ENCODE data around the gene ZNF215. TPM values are rescaled to one million over a fixed set of nuclear protein-coding genes. Genes with fewer than 3 reads are reported as not detected.

Gene ZNF215
- polyA plus RNA-seq, 3 donors = 0.08 TPM; not detected in 2

DNA sequence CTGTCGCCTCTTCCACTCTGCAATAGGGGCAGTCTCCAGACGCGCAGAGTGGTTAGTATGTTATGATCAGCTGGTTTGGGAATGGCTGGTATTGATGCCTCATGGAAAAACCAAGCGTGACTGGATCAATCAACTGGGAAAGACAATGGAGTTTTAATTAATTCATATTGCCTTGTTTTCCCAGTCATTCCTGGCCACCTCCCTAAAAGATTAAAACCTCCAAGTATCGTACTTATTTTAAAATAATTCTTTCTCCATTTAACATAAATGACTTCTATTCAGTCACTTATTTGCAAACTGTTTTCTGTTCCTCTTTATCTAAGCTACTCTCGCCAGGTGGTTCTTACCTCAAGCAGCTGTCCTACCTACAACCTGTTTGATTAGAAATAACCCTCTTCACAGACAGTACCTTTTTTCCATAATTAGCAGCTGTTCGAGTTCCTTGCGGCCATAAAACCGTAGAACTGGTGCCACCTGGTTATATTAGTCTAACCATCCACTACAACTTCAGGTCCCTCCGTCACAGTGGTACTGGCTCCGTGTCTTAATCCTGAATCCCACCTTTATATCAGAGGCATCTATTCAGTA is 898 bp downstream of the ZNF215 start:
- peaks cover 11 to 17% of the 10 kb centered on the region in 2 donors for H3K4me1 ChIP-seq (ENCODE audit: control insufficient read depth in 1 of 2, insufficient read depth in 2 of 2, low read length in 2 of 2)
- Mint-ChIP-seq H3K4me3 (peak overlapping the region; percentile 86 to 96), H3K27me3 (ENCODE audit: low read depth in 3 of 3) (peaks cover 14 to 28% (median 19%) of the 10 kb centered on the region in 3 donors), H3K36me3 (no peaks in the 10 kb centered on the region), H3K27ac (no peak overlapping the region), H3K4me1 (peaks cover 22% of the 10 kb centered on the region), H3K9me3 (peaks cover 0 to 8% (median 0%) of the 10 kb centered on the region in 7 donors)
- no peaks in the 10 kb centered on the region for H4K20me1 ChIP-seq (ENCODE audit: insufficient read depth, low read length)
- H3K9ac ChIP-seq (ENCODE audit: insufficient read depth, low read length, poor library complexity, severe bottlenecking) = peak overlapping the region; percentile 68
- H3K4me2 ChIP-seq (replicated peaks; ENCODE audit: extremely low read depth, low read length, poor library complexity, severe bottlenecking) = peak overlapping the region; percentile 94
- 19% methylated on average over 7 of the region's 11 CpGs for WGBS (ENCODE audit: insufficient coverage)
- H3K27ac ChIP-seq (ENCODE audit: low read depth in 1 of 2, low read length in 2 of 2) = no peak overlapping the region
- no peaks in the 10 kb centered on the region for H3K36me3 ChIP-seq (replicated peaks in 1 of 2; ENCODE audit: control insufficient read depth in 1 of 2, insufficient read depth in 2 of 2, low read length in 2 of 2)
- H3K9me3 ChIP-seq (replicated peaks in 1 of 2; ENCODE audit: control insufficient read depth in 1 of 2, insufficient read depth in 1 of 2, low read length in 2 of 2) = no peaks in the 10 kb centered on the region
- peak overlapping the region; percentile 92 for H2AFZ ChIP-seq (ENCODE audit: insufficient read depth, low read depth, low read length, poor library complexity, severe bottlenecking)
- intact Hi-C loops (cut with micrococcal nuclease) = no loop called here
- H3K4me3 ChIP-seq (replicated peaks in 1 of 3; ENCODE audit: low read depth in 2 of 3, low read length in 3 of 3) = peak overlapping the region; percentile 50 to 85 (median 80)
- TF ChIP-seq, protein P1, sequence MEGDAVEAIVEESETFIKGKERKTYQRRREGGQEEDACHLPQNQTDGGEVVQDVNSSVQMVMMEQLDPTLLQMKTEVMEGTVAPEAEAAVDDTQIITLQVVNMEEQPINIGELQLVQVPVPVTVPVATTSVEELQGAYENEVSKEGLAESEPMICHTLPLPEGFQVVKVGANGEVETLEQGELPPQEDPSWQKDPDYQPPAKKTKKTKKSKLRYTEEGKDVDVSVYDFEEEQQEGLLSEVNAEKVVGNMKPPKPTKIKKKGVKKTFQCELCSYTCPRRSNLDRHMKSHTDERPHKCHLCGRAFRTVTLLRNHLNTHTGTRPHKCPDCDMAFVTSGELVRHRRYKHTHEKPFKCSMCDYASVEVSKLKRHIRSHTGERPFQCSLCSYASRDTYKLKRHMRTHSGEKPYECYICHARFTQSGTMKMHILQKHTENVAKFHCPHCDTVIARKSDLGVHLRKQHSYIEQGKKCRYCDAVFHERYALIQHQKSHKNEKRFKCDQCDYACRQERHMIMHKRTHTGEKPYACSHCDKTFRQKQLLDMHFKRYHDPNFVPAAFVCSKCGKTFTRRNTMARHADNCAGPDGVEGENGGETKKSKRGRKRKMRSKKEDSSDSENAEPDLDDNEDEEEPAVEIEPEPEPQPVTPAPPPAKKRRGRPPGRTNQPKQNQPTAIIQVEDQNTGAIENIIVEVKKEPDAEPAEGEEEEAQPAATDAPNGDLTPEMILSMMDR (IDR thresholded peaks at IDR 0.05) = no peak
- no peaks in the 10 kb centered on the region for H3K79me2 ChIP-seq (ENCODE audit: insufficient read depth, low read length)
- peaks cover 0 to 21% of the 10 kb centered on the region in 2 donors for H3K27me3 ChIP-seq (ENCODE audit: control insufficient read depth in 2 of 2, insufficient read depth in 2 of 2, low read length in 2 of 2)
- no peak for DNase-seq

DNA sequence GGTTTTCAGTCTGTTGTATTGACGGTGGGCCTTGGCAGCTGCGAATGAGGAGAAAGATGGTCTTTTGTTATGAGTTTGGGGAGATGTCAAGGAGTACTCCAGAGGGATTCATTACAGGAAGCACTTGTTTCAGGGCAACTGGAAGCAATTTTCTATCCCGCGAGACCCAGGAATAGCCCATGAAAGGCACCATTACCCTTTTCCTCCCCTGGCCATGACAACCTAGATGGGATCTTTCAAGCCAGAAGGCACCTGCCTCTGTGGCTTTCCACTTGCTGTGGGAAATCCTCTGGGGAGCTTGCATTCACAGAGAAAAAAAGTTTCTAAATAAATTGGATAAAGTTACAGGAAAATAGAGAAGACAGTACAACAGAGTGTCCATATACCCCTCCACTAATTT is 2.7 kb downstream of the ZNF215 start:
- H3K27me3 ChIP-seq (ENCODE audit: control insufficient read depth in 2 of 2, insufficient read depth in 2 of 2, low read length in 2 of 2) = peaks cover 0 to 21% of the 10 kb centered on the region in 2 donors
- no peak overlapping the region for H3K4me3 ChIP-seq (replicated peaks in 1 of 3; ENCODE audit: low read depth in 2 of 3, low read length in 3 of 3)
- H3K4me1 Mint-ChIP-seq = peaks cover 22% of the 10 kb centered on the region
- H3K4me2 ChIP-seq (replicated peaks; ENCODE audit: extremely low read depth, low read length, poor library complexity, severe bottlenecking) = no peak overlapping the region
- H2AFZ ChIP-seq (ENCODE audit: insufficient read depth, low read depth, low read length, poor library complexity, severe bottlenecking) = no peak overlapping the region
- no peak overlapping the region for H3K4me3 Mint-ChIP-seq
- DNase-seq = no peak
- no peaks in the 10 kb centered on the region for H3K79me2 ChIP-seq (ENCODE audit: insufficient read depth, low read length)
- peaks cover 14 to 27% (median 19%) of the 10 kb centered on the region in 3 donors for H3K27me3 Mint-ChIP-seq (ENCODE audit: low read depth in 3 of 3)
- peaks cover 0 to 8% (median 0%) of the 10 kb centered on the region in 7 donors for H3K9me3 Mint-ChIP-seq
- H3K9ac ChIP-seq (ENCODE audit: insufficient read depth, low read length, poor library complexity, severe bottlenecking) = no peak overlapping the region
- intact Hi-C loops (cut with micrococcal nuclease) = no loop called here
- H4K20me1 ChIP-seq (ENCODE audit: insufficient read depth, low read length) = no peaks in the 10 kb centered on the region
- H3K27ac ChIP-seq (ENCODE audit: low read depth in 1 of 2, low read length in 2 of 2) = no peak overlapping the region
- no peaks in the 10 kb centered on the region for H3K9me3 ChIP-seq (replicated peaks in 1 of 2; ENCODE audit: control insufficient read depth in 1 of 2, insufficient read depth in 1 of 2, low read length in 2 of 2)
- TF ChIP-seq, protein P1 (IDR thresholded peaks at IDR 0.05) = no peak
- WGBS (ENCODE audit: insufficient coverage) = 0% methylated on average over 1 of the region's 4 CpGs
- H3K36me3 ChIP-seq (replicated peaks in 1 of 2; ENCODE audit: control insufficient read depth in 1 of 2, insufficient read depth in 2 of 2, low read length in 2 of 2) = no peaks in the 10 kb centered on the region
- peaks cover 11 to 17% of the 10 kb centered on the region in 2 donors for H3K4me1 ChIP-seq (ENCODE audit: control insufficient read depth in 1 of 2, insufficient read depth in 2 of 2, low read length in 2 of 2)
- H3K27ac Mint-ChIP-seq = no peak overlapping the region
- H3K36me3 Mint-ChIP-seq = no peaks in the 10 kb centered on the region
